ENCODE data around the gene FRK. TPM values are rescaled to one million over a fixed set of nuclear protein-coding genes. Genes with fewer than 3 reads are reported as not detected.
A peak's percentile ranks its signal among the peaks of the same experiment; 100 is the strongest.

FRK gene
- total and polyA plus RNA-seq, 8 donors: 0.72 to 11.6 (median 4.5) TPM

DNA sequence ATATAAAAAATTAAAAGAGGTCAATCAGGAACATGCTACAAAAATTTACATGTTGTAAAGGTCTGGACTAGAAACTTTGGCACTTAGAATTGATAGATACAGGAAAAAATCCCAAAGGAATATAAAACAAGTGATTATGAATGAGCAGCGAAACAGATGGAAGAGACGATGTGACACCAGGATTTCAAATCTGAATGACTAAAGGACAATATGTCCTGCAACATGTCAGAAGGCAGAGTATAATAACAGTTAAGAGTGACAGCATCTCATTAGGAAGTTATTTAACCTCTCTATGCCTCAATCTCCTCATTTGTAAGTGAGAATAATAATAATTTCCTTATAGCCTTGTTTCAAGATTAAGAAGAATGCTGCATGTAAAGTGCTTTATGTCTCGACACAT is 50.3 kb downstream of the FRK start:
- ATAC-seq (no peak), DNase-seq (no peak), FAIRE-seq (no peak)
- intact Hi-C loops (cut with DNase I): loop anchor here in 2 of 3 donors (5.0 to 10.0 kb wide), 2 partner anchors 74 to 82 kb away; no protein-coding TSS in a partner anchor
- Histone ChIP-seq H3K36me3 (no peaks in the 10 kb centered on the region), H3K27ac (no peak overlapping the region), H3K4me1 (peaks cover 0 to 28% (median 26%) of the 10 kb centered on the region in 3 donors), H3K4me3 (no peak overlapping the region), H3K27me3 (no peaks in the 10 kb centered on the region), H3K9me3 (no peaks in the 10 kb centered on the region)
- WGBS, 2 donors: 81 to 89% methylated on average over 3 of the region's 3 CpGs
- TF ChIP-seq, protein P1, sequence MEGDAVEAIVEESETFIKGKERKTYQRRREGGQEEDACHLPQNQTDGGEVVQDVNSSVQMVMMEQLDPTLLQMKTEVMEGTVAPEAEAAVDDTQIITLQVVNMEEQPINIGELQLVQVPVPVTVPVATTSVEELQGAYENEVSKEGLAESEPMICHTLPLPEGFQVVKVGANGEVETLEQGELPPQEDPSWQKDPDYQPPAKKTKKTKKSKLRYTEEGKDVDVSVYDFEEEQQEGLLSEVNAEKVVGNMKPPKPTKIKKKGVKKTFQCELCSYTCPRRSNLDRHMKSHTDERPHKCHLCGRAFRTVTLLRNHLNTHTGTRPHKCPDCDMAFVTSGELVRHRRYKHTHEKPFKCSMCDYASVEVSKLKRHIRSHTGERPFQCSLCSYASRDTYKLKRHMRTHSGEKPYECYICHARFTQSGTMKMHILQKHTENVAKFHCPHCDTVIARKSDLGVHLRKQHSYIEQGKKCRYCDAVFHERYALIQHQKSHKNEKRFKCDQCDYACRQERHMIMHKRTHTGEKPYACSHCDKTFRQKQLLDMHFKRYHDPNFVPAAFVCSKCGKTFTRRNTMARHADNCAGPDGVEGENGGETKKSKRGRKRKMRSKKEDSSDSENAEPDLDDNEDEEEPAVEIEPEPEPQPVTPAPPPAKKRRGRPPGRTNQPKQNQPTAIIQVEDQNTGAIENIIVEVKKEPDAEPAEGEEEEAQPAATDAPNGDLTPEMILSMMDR (IDR thresholded peaks at IDR 0.05): no peak

DNA sequence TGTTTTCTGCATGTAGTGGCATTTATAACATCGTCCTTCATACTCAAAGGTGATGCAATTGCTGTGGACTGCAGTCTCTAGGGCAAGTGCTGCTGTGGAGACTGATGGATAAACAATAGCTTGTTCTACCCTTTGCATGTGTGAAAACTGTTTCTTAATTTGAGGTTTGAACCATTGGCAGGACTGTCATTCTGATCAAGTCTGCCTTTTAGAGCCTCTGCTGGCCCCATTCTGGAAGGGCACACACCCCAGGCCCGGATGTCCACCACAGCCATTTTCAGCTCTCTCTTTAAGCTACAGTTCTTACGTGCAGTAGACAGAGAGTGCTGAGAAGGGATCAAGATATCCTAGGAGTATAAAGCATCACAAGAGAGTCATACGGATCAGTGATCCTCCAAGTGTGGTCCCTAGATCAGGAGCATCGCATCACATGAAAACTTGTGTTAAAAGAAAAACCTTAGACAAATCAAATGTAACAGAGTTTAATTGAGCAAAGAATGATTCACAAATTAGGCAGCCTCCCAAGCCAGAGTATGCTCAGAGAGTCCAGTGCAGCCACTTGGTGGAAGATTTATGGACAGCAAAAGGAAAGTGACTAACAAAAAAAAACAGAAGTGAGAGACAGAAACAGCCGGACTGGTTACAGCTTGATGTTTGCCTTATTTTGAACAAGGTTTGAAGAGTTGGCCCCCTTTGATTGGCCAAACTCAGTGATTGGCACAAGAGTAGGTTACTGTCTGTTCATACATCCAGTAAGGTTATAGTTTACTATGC is 52.0 kb downstream of the FRK start:
- Histone ChIP-seq H3K36me3 (no peaks in the 10 kb centered on the region), H3K9me3 (no peaks in the 10 kb centered on the region), H3K27me3 (no peaks in the 10 kb centered on the region), H3K27ac (peak overlapping the region in 1 of 4 donors; percentile 38), H3K4me3 (no peak overlapping the region), H3K4me1 (peaks cover 0 to 26% (median 23%) of the 10 kb centered on the region in 3 donors)
- FAIRE-seq: no peak
- TF ChIP-seq, protein P1 (IDR thresholded peaks at IDR 0.05): no peak
- WGBS, 2 donors: 67 to 75% methylated on average over 6 of the region's 6 CpGs
- intact Hi-C loops (cut with DNase I): no loop called here
- DNase-seq: no peak
- ATAC-seq: peak in 2 of 4 donors; percentile 25 to 34

DNA sequence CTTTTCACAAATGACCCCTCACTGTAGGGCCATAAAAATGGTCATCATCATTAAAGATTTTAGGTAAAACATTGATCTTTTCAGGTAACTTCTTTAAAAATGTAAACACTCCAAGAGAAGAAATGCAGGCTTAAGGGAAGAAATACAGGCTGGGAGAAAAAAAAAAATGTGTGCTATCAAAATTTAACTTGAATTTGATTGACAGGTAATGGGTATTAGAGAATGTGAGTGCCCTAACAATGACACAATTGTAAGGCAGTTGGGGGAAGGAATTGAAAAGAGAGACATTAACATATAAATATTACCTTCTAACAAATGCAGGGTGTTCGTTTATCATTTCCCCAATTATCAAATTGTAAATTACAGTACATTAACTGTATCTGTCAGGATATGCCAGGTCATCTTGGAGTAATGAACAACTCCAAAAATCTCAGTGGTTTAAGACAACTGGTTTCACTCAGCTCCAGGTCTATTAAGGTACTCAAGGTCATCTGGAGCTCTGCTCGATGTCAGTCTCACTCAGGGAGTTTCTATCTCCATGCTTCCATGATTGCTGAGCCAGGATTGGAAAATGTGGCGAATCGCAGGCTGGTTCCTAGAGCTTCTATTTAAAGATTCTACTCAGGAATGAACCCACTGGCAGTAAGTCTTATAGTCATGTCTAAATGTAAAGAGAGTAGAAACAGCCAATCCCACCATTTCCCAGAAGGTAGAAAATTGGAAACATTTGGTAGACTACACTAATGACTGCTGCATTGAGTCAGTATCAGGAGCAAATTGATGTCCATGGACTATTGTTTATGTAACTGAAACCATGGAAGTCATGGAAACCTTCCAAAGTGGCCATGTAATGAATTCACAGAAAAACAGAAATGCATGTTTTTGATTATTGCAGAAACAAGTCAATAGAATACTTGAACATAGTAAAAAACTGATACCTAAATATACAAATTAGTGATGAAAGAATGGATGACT is 55.6 kb downstream of the FRK start:
- Histone ChIP-seq H3K27me3 (no peaks in the 10 kb centered on the region), H3K36me3 (no peaks in the 10 kb centered on the region), H3K4me1 (no peaks in the 10 kb centered on the region), H3K9me3 (no peaks in the 10 kb centered on the region), H3K27ac (no peak overlapping the region), H3K4me3 (no peak overlapping the region)
- WGBS, 2 donors: 69 to 70% methylated on average over 4 of the region's 4 CpGs
- FAIRE-seq: no peak
- TF ChIP-seq, protein P1 (IDR thresholded peaks at IDR 0.05): no peak
- no peak for DNase-seq
- ATAC-seq: no peak
- intact Hi-C loops (cut with DNase I): no loop called here

DNA sequence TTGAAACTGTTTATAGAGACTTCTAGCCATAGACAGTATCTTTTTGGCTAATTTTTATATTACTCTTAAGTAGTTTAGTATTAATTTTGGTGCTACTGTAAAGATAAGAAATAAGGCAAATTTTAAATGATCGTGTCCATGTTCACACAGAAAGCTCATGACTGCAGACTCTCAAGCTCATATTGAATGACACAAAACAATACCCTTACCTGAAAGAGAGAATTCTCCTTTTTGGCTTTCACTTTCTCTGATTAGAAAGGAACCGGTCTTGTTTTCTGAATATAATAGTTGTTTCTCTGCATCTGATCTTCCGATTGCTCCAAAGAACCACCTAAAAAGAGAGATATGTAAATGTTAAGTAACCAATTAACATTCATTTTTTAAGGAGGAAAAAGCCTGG is 57.0 kb downstream of the FRK start:
- H3K4me1 ChIP-seq: no peaks in the 10 kb centered on the region
- WGBS, 2 donors: 52 to 66% methylated on average over 3 of the region's 3 CpGs
- intact Hi-C loops (cut with DNase I): no loop called here
- H3K27me3 ChIP-seq: no peaks in the 10 kb centered on the region
- TF ChIP-seq, protein P1 (IDR thresholded peaks at IDR 0.05): no peak
- no peaks in the 10 kb centered on the region for H3K9me3 ChIP-seq
- H3K36me3 ChIP-seq: no peaks in the 10 kb centered on the region
- no peak overlapping the region for H3K27ac ChIP-seq
- no peak overlapping the region for H3K4me3 ChIP-seq
- FAIRE-seq: no peak
- DNase-seq: no peak
- ATAC-seq: no peak

Measured in pancreas (tissue), 10 donors.